ENCODE data around the gene SNX14. TPM values are rescaled to one million over a fixed set of nuclear protein-coding genes. Genes with fewer than 3 reads are reported as not detected.

Gene SNX14
- total and polyA plus RNA-seq, 2 of the 13 experiments (the other 11 are each of a cell fraction or from before 2014, with no cell fraction given) = 83.5 to 112 TPM

GRCh38 chr6:85482905-85483700 is 110.6 kb downstream of the SNX14 start (continued):
- no peak for TF ChIP-seq GATA4 (IDR thresholded peaks at IDR 0.05; ENCODE audit: borderline replicate concordance, low read depth)
- TF ChIP-seq ZNF737 (CRISPR knock-in tag; IDR thresholded peaks at IDR 0.05; ENCODE audit: borderline replicate concordance) = no peak
- no peak for TF ChIP-seq RFXAP (CRISPR knock-in tag; IDR thresholded peaks at IDR 0.05; ENCODE audit: borderline replicate concordance)
- no peak for TF ChIP-seq MYC (CRISPR knock-in tag; IDR thresholded peaks at IDR 0.05; ENCODE audit: borderline replicate concordance)
- TF ChIP-seq NFE2L1 (CRISPR knock-in tag; IDR thresholded peaks at IDR 0.05; ENCODE audit: borderline replicate concordance) = no peak
- TF ChIP-seq HMGXB4 (CRISPR knock-in tag; IDR thresholded peaks at IDR 0.05; ENCODE audit: borderline replicate concordance in 1 of 2, low read depth in 1 of 2) = peak in 1 of 2 experiments; percentile 37; a peak in 1 of 4 replicates
- no peak for TF ChIP-seq MAFF (IDR thresholded peaks at IDR 0.05; ENCODE audit: low read depth, low read length)
- TF ChIP-seq PHF21A (CRISPR knock-in tag; IDR thresholded peaks at IDR 0.05) = peak; percentile 22; the same call in 1 of the 2 replicates
- TF ChIP-seq ARID5B (CRISPR knock-in tag; IDR thresholded peaks at IDR 0.05) = peak; percentile 52
- TF ChIP-seq ZMAT3 (CRISPR knock-in tag; conservative IDR thresholded peaks at IDR 0.05) = 0 out of 2 replicates have a peak, but pooled peaks have one; percentile 22
- no peak for TF ChIP-seq GTF3A (CRISPR knock-in tag; conservative IDR thresholded peaks at IDR 0.05)
- TF ChIP-seq SATB2 (CRISPR knock-in tag; IDR thresholded peaks at IDR 0.05) = no peak
- peak; percentile 36; the same call in 1 of the 2 replicates for TF ChIP-seq FOSL2 (CRISPR knock-in tag; IDR thresholded peaks at IDR 0.05)
- no peak for TF ChIP-seq ZNF768 (CRISPR knock-in tag; IDR thresholded peaks at IDR 0.05)
- TF ChIP-seq RARA (CRISPR knock-in tag; IDR thresholded peaks at IDR 0.05) = no peak
- TF ChIP-seq PITX1 (CRISPR knock-in tag; IDR thresholded peaks at IDR 0.05) = 0 out of 2 replicates have a peak, but pooled peaks have one; percentile 30
- TF ChIP-seq ZNF33B (CRISPR knock-in tag; IDR thresholded peaks at IDR 0.05) = no peak
- TF ChIP-seq RFX3 (CRISPR knock-in tag; IDR thresholded peaks at IDR 0.05) = no peak
- TF ChIP-seq FOXP1 (IDR thresholded peaks at IDR 0.05) = no peak
- no peak for TF ChIP-seq FOXP1 (CRISPR knock-in tag; IDR thresholded peaks at IDR 0.05)
- TF ChIP-seq TAF15 (IDR thresholded peaks at IDR 0.05; ENCODE audit: low read depth, low read length, poor library complexity, severe bottlenecking) = no peak
- no peak for TF ChIP-seq CBX1 (IDR thresholded peaks at IDR 0.05; ENCODE audit: low read depth)
- no peak for TF ChIP-seq MAFG (CRISPR knock-in tag; IDR thresholded peaks at IDR 0.05)
- no peak for TF ChIP-seq ZNF18 (CRISPR knock-in tag; IDR thresholded peaks at IDR 0.05; ENCODE audit: insufficient replicate concordance)
- TF ChIP-seq ZNF501 (CRISPR knock-in tag; IDR thresholded peaks at IDR 0.05) = peak; percentile 77

All from HepG2 (cell line).